Fibroblast of the conjunctiva (primary cell): Measurements from ENCODE around the gene SLC38A3.

Experiments used
- DNase-seq: peaks from one replicate; pipeline ENCODE4 v3.0.0-alpha.2; 2010; ENCODE audit warnings: low read depth

SLC38A3 gene

GRCh38 chr3:50192689-50193141 is 12.4 kb upstream of the SLC38A3 start:
- no peak for DNase-seq

- DNase-seq: no peak
Measured at GRCh38 chr3:50193286-50193685, 11.8 kb upstream of the SLC38A3 start.

GRCh38 chr3:50193746-50194127 is 11.3 kb upstream of the SLC38A3 start:
- DNase-seq: no peak

GRCh38 chr3:50194128-50194902 is 10.8 kb upstream of the SLC38A3 start:
- DNase-seq: no peak

GRCh38 chr3:50194903-50195500 is 10.1 kb upstream of the SLC38A3 start:
- no peak for DNase-seq

- no peak for DNase-seq
Measured at GRCh38 chr3:50195501-50196252, 9.4 kb upstream of the SLC38A3 start.

GRCh38 chr3:50196253-50196801 is 8.7 kb upstream of the SLC38A3 start:
- no peak for DNase-seq

- no peak for DNase-seq
Measured at GRCh38 chr3:50201573-50202315, 3.3 kb upstream of the SLC38A3 start.

GRCh38 chr3:50202353-50203112 is 2.5 kb upstream of the SLC38A3 start:
- DNase-seq: no peak

- no peak for DNase-seq
Measured at GRCh38 chr3:50203113-50203808, 1.8 kb upstream of the SLC38A3 start.

GRCh38 chr3:50203809-50204803 is 965 bp upstream of the SLC38A3 start:
- no peak for DNase-seq

- no peak for DNase-seq
Measured at GRCh38 chr3:50205413-50206276, 574 bp downstream of the SLC38A3 start.

- DNase-seq: no peak
Measured at GRCh38 chr3:50207359-50208042, 2.4 kb downstream of the SLC38A3 start.

GRCh38 chr3:50208677-50209344 is 3.7 kb downstream of the SLC38A3 start:
- DNase-seq: no peak

GRCh38 chr3:50210176-50210509 is 5.1 kb downstream of the SLC38A3 start:
- DNase-seq: no peak

GRCh38 chr3:50210510-50211367 is 5.7 kb downstream of the SLC38A3 start:
- no peak for DNase-seq
